ENCODE measurements around the gene TRIM33.

DNA sequence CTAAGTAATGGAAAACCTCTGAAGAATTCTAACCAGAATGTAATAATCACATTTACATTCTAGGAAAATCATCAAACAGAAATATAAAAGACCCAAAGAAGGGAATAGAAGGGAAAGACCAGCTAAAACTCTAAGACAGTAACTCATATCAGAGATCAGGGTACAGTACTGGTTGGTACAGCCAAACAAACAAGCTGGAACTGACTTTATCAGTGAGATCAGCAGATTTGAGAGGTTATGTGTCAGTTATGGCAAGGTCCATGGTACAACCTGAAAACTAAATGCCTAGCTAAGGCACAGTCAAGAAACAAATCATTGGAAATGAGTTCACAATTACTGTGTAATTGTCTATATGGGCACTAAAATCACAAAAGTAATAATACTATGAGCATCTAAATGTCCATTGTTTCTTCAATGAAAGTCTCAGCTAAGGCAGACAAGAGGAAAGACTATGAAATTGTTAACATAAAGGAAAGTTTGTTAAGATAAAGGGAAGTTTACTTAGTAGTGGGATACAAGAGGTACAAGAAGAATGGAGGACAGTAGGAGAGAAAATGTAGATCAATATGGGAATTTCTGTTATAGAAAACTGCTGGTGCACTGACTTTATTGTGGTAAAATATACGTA is 75.8 kb downstream of the TRIM33 start:
- TF ChIP-seq, protein P1, sequence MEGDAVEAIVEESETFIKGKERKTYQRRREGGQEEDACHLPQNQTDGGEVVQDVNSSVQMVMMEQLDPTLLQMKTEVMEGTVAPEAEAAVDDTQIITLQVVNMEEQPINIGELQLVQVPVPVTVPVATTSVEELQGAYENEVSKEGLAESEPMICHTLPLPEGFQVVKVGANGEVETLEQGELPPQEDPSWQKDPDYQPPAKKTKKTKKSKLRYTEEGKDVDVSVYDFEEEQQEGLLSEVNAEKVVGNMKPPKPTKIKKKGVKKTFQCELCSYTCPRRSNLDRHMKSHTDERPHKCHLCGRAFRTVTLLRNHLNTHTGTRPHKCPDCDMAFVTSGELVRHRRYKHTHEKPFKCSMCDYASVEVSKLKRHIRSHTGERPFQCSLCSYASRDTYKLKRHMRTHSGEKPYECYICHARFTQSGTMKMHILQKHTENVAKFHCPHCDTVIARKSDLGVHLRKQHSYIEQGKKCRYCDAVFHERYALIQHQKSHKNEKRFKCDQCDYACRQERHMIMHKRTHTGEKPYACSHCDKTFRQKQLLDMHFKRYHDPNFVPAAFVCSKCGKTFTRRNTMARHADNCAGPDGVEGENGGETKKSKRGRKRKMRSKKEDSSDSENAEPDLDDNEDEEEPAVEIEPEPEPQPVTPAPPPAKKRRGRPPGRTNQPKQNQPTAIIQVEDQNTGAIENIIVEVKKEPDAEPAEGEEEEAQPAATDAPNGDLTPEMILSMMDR (IDR thresholded peaks at IDR 0.05), result no peak
- TF ChIP-seq POLR2A (IDR thresholded peaks at IDR 0.05), result no peak

All from prostate gland (tissue), 2 donors.